ENCODE data around the gene ERVW-1. TPM values are rescaled to one million over a fixed set of nuclear protein-coding genes. Genes with fewer than 3 reads are reported as not detected.

Gene ERVW-1
- total RNA-seq, 4 donors from 2014 or later, result not detected

- Histone ChIP-seq H3K9me3 (no peaks in the 10 kb centered on the region), H3K27me3 (no peaks in the 10 kb centered on the region), H3K27ac (no peak overlapping the region), H3K4me1 (no peaks in the 10 kb centered on the region), H3K4me3 (no peak overlapping the region), H3K36me3 (peaks cover 0 to 75% (median 0%) of the 10 kb centered on the region in 3 donors)
- no peak for DNase-seq (ENCODE audit: low spot score in 2 of 2)
- TF ChIP-seq POLR2A (IDR thresholded peaks at IDR 0.05), result no peak
- no peak for TF ChIP-seq EP300 (IDR thresholded peaks at IDR 0.05)
- TF ChIP-seq, protein P1, sequence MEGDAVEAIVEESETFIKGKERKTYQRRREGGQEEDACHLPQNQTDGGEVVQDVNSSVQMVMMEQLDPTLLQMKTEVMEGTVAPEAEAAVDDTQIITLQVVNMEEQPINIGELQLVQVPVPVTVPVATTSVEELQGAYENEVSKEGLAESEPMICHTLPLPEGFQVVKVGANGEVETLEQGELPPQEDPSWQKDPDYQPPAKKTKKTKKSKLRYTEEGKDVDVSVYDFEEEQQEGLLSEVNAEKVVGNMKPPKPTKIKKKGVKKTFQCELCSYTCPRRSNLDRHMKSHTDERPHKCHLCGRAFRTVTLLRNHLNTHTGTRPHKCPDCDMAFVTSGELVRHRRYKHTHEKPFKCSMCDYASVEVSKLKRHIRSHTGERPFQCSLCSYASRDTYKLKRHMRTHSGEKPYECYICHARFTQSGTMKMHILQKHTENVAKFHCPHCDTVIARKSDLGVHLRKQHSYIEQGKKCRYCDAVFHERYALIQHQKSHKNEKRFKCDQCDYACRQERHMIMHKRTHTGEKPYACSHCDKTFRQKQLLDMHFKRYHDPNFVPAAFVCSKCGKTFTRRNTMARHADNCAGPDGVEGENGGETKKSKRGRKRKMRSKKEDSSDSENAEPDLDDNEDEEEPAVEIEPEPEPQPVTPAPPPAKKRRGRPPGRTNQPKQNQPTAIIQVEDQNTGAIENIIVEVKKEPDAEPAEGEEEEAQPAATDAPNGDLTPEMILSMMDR (IDR thresholded peaks at IDR 0.05), result no peak
- WGBS, 2 donors, result 95 to 96% methylated on average over 5 of the region's 5 CpGs
Measured at GRCh38 chr7:92508946-92509345, 31.2 kb upstream of the ERVW-1 start.

GRCh38 chr7:92506363-92506762, 28.6 kb upstream of the ERVW-1 start:
- WGBS, 2 donors, result 80 to 81% methylated on average over 2 of the region's 2 CpGs
- DNase-seq (ENCODE audit: low spot score in 2 of 2), result no peak
- H3K27ac ChIP-seq, result no peak overlapping the region
- peaks cover 0 to 78% (median 0%) of the 10 kb centered on the region in 3 donors for H3K36me3 ChIP-seq
- TF ChIP-seq EP300 (IDR thresholded peaks at IDR 0.05) (no peak), POLR2A (IDR thresholded peaks at IDR 0.05) (no peak)
- TF ChIP-seq, protein P1 (IDR thresholded peaks at IDR 0.05), result no peak
- H3K27me3 ChIP-seq, result no peaks in the 10 kb centered on the region
- no peaks in the 10 kb centered on the region for H3K4me1 ChIP-seq
- no peak overlapping the region for H3K4me3 ChIP-seq
- H3K9me3 ChIP-seq, result no peaks in the 10 kb centered on the region

GRCh38 chr7:92504563-92504962, 26.8 kb upstream of the ERVW-1 start:
- DNase-seq (ENCODE audit: low spot score in 2 of 2), result no peak
- Histone ChIP-seq H3K27ac (no peak overlapping the region), H3K27me3 (no peaks in the 10 kb centered on the region), H3K36me3 (peaks cover 0 to 82% (median 0%) of the 10 kb centered on the region in 3 donors), H3K4me1 (no peaks in the 10 kb centered on the region), H3K9me3 (no peaks in the 10 kb centered on the region), H3K4me3 (no peak overlapping the region)
- WGBS, 2 donors, result 83 to 86% methylated on average over 3 of the region's 3 CpGs
- TF ChIP-seq POLR2A (IDR thresholded peaks at IDR 0.05) (no peak), EP300 (IDR thresholded peaks at IDR 0.05) (no peak)
- TF ChIP-seq, protein P1 (IDR thresholded peaks at IDR 0.05), result no peak

- no peak overlapping the region for H3K27ac ChIP-seq
- 91 to 95% methylated on average over 2 of the region's 2 CpGs for WGBS, 2 donors
- no peak overlapping the region for H3K4me3 ChIP-seq
- peaks cover 0 to 89% (median 0%) of the 10 kb centered on the region in 3 donors for H3K36me3 ChIP-seq
- H3K27me3 ChIP-seq, result no peaks in the 10 kb centered on the region
- H3K9me3 ChIP-seq, result no peaks in the 10 kb centered on the region
- TF ChIP-seq POLR2A (IDR thresholded peaks at IDR 0.05) (no peak), EP300 (IDR thresholded peaks at IDR 0.05) (no peak)
- TF ChIP-seq, protein P1 (IDR thresholded peaks at IDR 0.05), result no peak
- no peaks in the 10 kb centered on the region for H3K4me1 ChIP-seq
- no peak for DNase-seq (ENCODE audit: low spot score in 2 of 2)
Measured at GRCh38 chr7:92503767-92504166, 26.0 kb upstream of the ERVW-1 start.

DNA sequence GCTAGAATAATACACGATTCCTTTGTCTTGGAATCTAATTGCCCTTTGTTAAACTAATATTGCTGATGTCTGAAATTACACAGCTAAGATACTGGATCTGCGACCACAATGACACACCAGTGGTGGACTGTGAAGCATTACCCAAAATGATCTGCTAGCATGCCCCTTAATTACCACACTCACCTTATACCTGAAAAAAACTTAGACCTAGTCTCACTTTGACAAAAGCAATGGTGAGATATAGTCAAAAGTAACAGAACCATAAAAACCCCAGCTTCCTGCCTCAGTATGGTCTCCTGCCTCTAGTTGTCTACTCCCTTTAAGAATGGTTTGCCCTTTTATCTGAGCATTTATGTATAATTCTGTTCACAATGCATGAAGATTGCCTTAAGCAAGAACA, 20.8 kb upstream of the ERVW-1 start:
- TF ChIP-seq POLR2A (IDR thresholded peaks at IDR 0.05) (no peak), EP300 (IDR thresholded peaks at IDR 0.05) (no peak)
- TF ChIP-seq, protein P1 (IDR thresholded peaks at IDR 0.05), result no peak
- no peaks in the 10 kb centered on the region for H3K4me1 ChIP-seq
- no peaks in the 10 kb centered on the region for H3K9me3 ChIP-seq
- H3K27ac ChIP-seq, result no peak overlapping the region
- H3K4me3 ChIP-seq, result no peak overlapping the region
- no peaks in the 10 kb centered on the region for H3K27me3 ChIP-seq
- 88 to 95% methylated on average over 2 of the region's 2 CpGs for WGBS, 2 donors
- DNase-seq (ENCODE audit: low spot score in 2 of 2), result no peak
- peaks cover 0 to 81% (median 2%) of the 10 kb centered on the region in 3 donors for H3K36me3 ChIP-seq
